Hepatocyte (in vitro differentiated cells): ENCODE measurements around the gene SLX4. TPM values are rescaled to one million over a fixed set of nuclear protein-coding genes. Genes with fewer than 3 reads are reported as not detected.
A peak's percentile ranks its signal among the peaks of the same experiment; 100 is the strongest.

Source experiments
- DNase-seq: peaks from one replicate; pipeline ENCODE4 v3.0.0-alpha.2; 2016; ENCODE audit warnings: low spot score
- H2AFZ ChIP-seq: fragments of 200-600 bp; sonication (generic); 2 replicates; pipeline ENCODE4 v1.6.0; 2016; ENCODE audit warnings: antibody characterized with exemption, mild to moderate bottlenecking
- H3K27ac ChIP-seq: fragments of 200-600 bp; sonication (generic); 2 replicates; pipeline ENCODE4 v1.5.1; 2016; ENCODE audit warnings: mild to moderate bottlenecking
- H3K27me3 ChIP-seq: fragments of 200-600 bp; sonication (generic); 2 replicates; pipeline ENCODE4 v1.6.1; 2016
- H3K36me3 ChIP-seq: fragments of 200-600 bp; sonication (generic); replicated peaks from 2 replicates; pipeline ENCODE4 v1.5.1; 2016; ENCODE audit warnings: low read depth; ENCODE audit not compliant: insufficient read depth
- H3K4me1 ChIP-seq: fragments of 200-600 bp; sonication (generic); 2 replicates; pipeline ENCODE4 v1.5.1; 2016; ENCODE audit warnings: mild to moderate bottlenecking, moderate library complexity; ENCODE audit not compliant: insufficient read depth
- H3K4me2 ChIP-seq: fragments of 200-600 bp; sonication (generic); 2 replicates; pipeline ENCODE4 v1.6.0; 2016
- H3K4me3 ChIP-seq: fragments of 200-600 bp; sonication (generic); 2 replicates; pipeline ENCODE4 v1.5.1; 2016; ENCODE audit warnings: mild to moderate bottlenecking
- H3K79me2 ChIP-seq: fragments of 200-600 bp; sonication (generic); 2 replicates; pipeline ENCODE4 v1.6.0; 2017; ENCODE audit warnings: mild to moderate bottlenecking
- H3K9me2 ChIP-seq: fragments of 200-600 bp; sonication (generic); replicated peaks from 2 replicates; pipeline ENCODE4 v1.6.0; 2017; ENCODE audit warnings: mild to moderate bottlenecking; ENCODE audit not compliant: insufficient read depth
- H3K9me3 ChIP-seq: fragments of 200-600 bp; sonication (generic); 2 replicates; pipeline ENCODE4 v1.5.1; 2016; ENCODE audit warnings: low read depth, mild to moderate bottlenecking
- H4K20me1 ChIP-seq: fragments of 200-600 bp; sonication (generic); 2 replicates; pipeline ENCODE4 v1.6.0; 2016; ENCODE audit warnings: mild to moderate bottlenecking; ENCODE audit not compliant: insufficient read depth, poor library complexity, severe bottlenecking
- EZH2 ChIP-seq: fragments of 200-600 bp; sonication (generic); IDR thresholded peaks from 2 replicates; pipeline ENCODE4 v1.6.1; 2016; ENCODE audit warnings: antibody characterized with exemption, mild to moderate bottlenecking, borderline replicate concordance
- EZH2phosphoT487 ChIP-seq: fragments of 200-600 bp; sonication (generic); IDR thresholded peaks from one replicate; pipeline ENCODE4 v1.6.1; 2018; ENCODE audit warnings: antibody characterized with exemption, mild to moderate bottlenecking, low read depth, moderate library complexity; ENCODE audit not compliant: unreplicated experiment, severe bottlenecking
- WGBS: methylation state at CpG from one replicate; pipeline ENCODE4 v1.1.6; 2016; ENCODE audit warnings: low lambda C conversion rate; ENCODE audit errors: missing lambda C conversion rate; 5-methylcytosine and 5-hydroxymethylcytosine counted together
- polyA plus RNA-seq: library from polyadenylated mRNA; unstranded; fragments of >200 nt; fragmentation: Nextera tagmentation; extraction: Ambion mirVana; gene quantifications from 2 replicates; pipeline ENCODE4 v1.2.1, GENCODE V29; 2016
- total RNA-seq: library from RNA; depleted of rRNA; stranded (reverse); fragments of >200 nt; gene quantifications from 2 replicates; pipeline ENCODE4 v1.2.3, GENCODE V29; 2014
- TF ChIP-seq, protein P1 (sequence below): fragments of 200-600 bp; sonication (generic); IDR thresholded peaks from 2 replicates; pipeline ENCODE4 v1.5.1; 2016; ENCODE audit warnings: antibody characterized with exemption, mild to moderate bottlenecking; ENCODE audit not compliant: poor library complexity

The SLX4 gene
- total and polyA plus RNA-seq, 2 experiments from 2014 or later, result 1.9 to 4.6 TPM

- no peaks in the 10 kb centered on the region for H3K36me3 ChIP-seq
- TF ChIP-seq EZH2 (no peak), EZH2phosphoT487 (no peak)
- TF ChIP-seq, protein P1, sequence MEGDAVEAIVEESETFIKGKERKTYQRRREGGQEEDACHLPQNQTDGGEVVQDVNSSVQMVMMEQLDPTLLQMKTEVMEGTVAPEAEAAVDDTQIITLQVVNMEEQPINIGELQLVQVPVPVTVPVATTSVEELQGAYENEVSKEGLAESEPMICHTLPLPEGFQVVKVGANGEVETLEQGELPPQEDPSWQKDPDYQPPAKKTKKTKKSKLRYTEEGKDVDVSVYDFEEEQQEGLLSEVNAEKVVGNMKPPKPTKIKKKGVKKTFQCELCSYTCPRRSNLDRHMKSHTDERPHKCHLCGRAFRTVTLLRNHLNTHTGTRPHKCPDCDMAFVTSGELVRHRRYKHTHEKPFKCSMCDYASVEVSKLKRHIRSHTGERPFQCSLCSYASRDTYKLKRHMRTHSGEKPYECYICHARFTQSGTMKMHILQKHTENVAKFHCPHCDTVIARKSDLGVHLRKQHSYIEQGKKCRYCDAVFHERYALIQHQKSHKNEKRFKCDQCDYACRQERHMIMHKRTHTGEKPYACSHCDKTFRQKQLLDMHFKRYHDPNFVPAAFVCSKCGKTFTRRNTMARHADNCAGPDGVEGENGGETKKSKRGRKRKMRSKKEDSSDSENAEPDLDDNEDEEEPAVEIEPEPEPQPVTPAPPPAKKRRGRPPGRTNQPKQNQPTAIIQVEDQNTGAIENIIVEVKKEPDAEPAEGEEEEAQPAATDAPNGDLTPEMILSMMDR, result no peak
- H3K4me1 ChIP-seq, result peaks cover 64% of the 10 kb centered on the region
- H3K79me2 ChIP-seq, result peaks cover 57% of the 10 kb centered on the region
- peak overlapping the region; percentile 40 for H3K4me2 ChIP-seq
- no peaks in the 10 kb centered on the region for H3K9me3 ChIP-seq
- no peak overlapping the region for H2AFZ ChIP-seq
- no peaks in the 10 kb centered on the region for H3K27me3 ChIP-seq
- H4K20me1 ChIP-seq, result no peaks in the 10 kb centered on the region
- WGBS, result 92% methylated on average over 17 of the region's 17 CpGs
- peak overlapping the region; percentile 96 for H3K27ac ChIP-seq
- peak; percentile 6 for DNase-seq
- H3K4me3 ChIP-seq, result no peak overlapping the region
- no peaks in the 10 kb centered on the region for H3K9me2 ChIP-seq
Observed at GRCh38 chr16:3640632-3641501, 29.5 kb upstream of the SLX4 start.

DNA sequence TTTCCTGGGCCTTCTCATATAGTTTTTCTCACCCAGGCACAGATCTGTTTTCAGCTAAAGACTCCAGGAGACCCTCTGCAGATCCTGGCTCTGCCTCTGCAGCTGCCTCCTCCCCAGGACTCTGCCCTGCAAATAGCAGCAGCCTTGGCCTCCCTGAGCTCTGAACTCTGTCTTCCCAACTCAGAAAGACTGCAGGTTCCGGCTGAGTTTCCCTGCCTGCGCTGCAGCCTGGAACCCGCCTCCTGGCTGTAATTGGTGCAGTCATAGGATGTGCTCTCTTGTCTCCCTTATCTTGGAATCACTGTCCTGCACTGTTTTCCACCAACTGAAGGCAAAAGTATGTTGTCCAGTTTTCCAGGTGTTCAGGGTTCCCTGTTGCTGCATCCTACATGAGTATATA is 28.8 kb upstream of the SLX4 start:
- H3K79me2 ChIP-seq, result peaks cover 62% of the 10 kb centered on the region
- 47% methylated on average over 3 of the region's 3 CpGs for WGBS
- H3K4me1 ChIP-seq, result peaks cover 59% of the 10 kb centered on the region
- H3K9me2 ChIP-seq, result no peaks in the 10 kb centered on the region
- H3K27ac ChIP-seq, result peak overlapping the region; percentile 96
- no peaks in the 10 kb centered on the region for H4K20me1 ChIP-seq
- DNase-seq, result no peak
- H2AFZ ChIP-seq, result no peak overlapping the region
- no peaks in the 10 kb centered on the region for H3K36me3 ChIP-seq
- H3K27me3 ChIP-seq, result no peaks in the 10 kb centered on the region
- H3K9me3 ChIP-seq, result no peaks in the 10 kb centered on the region
- H3K4me2 ChIP-seq, result peak overlapping the region; percentile 40
- no peak overlapping the region for H3K4me3 ChIP-seq
- TF ChIP-seq EZH2 (no peak), EZH2phosphoT487 (no peak)
- TF ChIP-seq, protein P1, result no peak

DNA sequence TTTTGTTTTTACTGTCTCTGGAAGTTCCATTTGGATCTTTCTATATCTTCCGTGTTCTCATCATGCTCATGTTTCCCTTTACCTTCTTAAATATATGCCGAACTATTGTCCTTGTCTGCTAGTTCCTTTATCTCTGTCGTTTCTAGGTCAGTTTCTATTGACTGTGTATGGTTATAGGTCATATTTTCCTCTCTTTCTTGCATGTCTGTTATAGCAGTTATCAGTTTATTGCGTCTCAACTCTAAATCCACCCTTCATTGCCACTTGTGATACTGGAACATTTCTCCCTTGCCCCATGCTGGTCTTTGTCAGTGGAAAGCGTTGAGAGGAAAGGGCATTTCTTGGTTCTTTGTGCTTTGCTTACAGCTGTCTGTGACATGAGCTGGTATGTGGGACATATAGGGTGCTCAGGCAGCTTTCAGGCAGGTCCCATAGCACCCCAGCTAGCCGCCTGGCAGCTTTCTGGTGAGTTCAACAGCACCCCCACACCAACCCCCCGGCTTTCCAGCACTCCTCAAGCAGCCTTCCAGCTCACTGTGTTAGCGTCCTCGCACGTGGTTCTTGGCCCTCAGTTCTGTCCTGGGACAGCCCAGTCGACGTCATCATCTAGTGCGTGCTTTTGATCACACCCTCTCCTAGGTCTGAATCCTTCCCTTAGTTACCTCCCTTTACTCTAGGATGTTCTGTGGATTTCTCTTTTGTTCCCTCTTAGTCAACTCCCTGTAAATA is 27.7 kb upstream of the SLX4 start:
- TF ChIP-seq EZH2 (no peak), EZH2phosphoT487 (no peak)
- TF ChIP-seq, protein P1, result no peak
- Histone ChIP-seq H3K27ac (peak overlapping the region; percentile 96), H3K4me3 (no peak overlapping the region), H3K9me3 (no peaks in the 10 kb centered on the region), H3K79me2 (peaks cover 69% of the 10 kb centered on the region), H3K9me2 (no peaks in the 10 kb centered on the region), H2AFZ (no peak overlapping the region), H3K36me3 (no peaks in the 10 kb centered on the region), H4K20me1 (no peaks in the 10 kb centered on the region), H3K4me1 (peaks cover 49% of the 10 kb centered on the region), H3K4me2 (peak overlapping the region; percentile 17), H3K27me3 (no peaks in the 10 kb centered on the region)
- DNase-seq, result no peak
- 82% methylated on average over 13 of the region's 13 CpGs for WGBS
